GM18520 (cell line): ENCODE measurements around the gene CTRL.

Source experiments
- ATAC-seq: cut with Tn5 transposase; IDR thresholded peaks from one replicate; pipeline ENCODE4 v1.9.1; 2021; ENCODE audit not compliant: unreplicated experiment

CTRL gene

GRCh38 chr16:67892899-67893742 lies 38.5 kb downstream of the CTRL start, which contains the start of gene PSKH1:
PSKH1 (plus strand) TSS chr16:67893254; CDS start chr16:67908750, 15,496 bp downstream.
- ATAC-seq: peak; percentile 67

- no peak for ATAC-seq
Observed at GRCh38 chr16:67892375-67892774, 39.3 kb downstream of the CTRL start.

- ATAC-seq: no peak
Observed at GRCh38 chr16:67888331-67888730, 43.3 kb downstream of the CTRL start.

GRCh38 chr16:67886387-67886786 lies 45.3 kb downstream of the CTRL start:
- ATAC-seq: no peak

- ATAC-seq: no peak
Observed at GRCh38 chr16:67885976-67886375, 45.7 kb downstream of the CTRL start.

GRCh38 chr16:67885545-67885944 lies 46.1 kb downstream of the CTRL start:
- ATAC-seq: no peak

GRCh38 chr16:67884684-67885083 lies 47.0 kb downstream of the CTRL start, which contains the start of gene NRN1L:
NRN1L (plus strand) TSS chr16:67884885; CDS start chr16:67884904, 19 bp downstream.
- no peak for ATAC-seq

- ATAC-seq: no peak
Observed at GRCh38 chr16:67883872-67884261, 47.8 kb downstream of the CTRL start.

GRCh38 chr16:67883146-67883871 lies 48.4 kb downstream of the CTRL start:
- no peak for ATAC-seq

GRCh38 chr16:67882374-67883145 lies 49.1 kb downstream of the CTRL start:
- no peak for ATAC-seq

- no peak for ATAC-seq
Observed at GRCh38 chr16:67881621-67882161, 50.0 kb downstream of the CTRL start.

GRCh38 chr16:67880584-67880983 lies 51.1 kb downstream of the CTRL start:
- no peak for ATAC-seq

- ATAC-seq: no peak
Observed at GRCh38 chr16:67879936-67880335, 51.7 kb downstream of the CTRL start.
